ENCODE data around the gene SYT17. TPM values are rescaled to one million over a fixed set of nuclear protein-coding genes. Genes with fewer than 3 reads are reported as not detected.

SYT17 gene
- polyA plus RNA-seq, 2 of the 4 experiments (the other 2 are of a cell fraction) = 9.8 to 18.7 TPM

GRCh38 chr16:19227643-19228042, 59.6 kb downstream of the SYT17 start:
- no peak overlapping the region for H3K27ac ChIP-seq
- ChIA-PET POLR2A (no interaction called here), CTCF (interaction anchor here (0.9 kb wide), 1 partner anchor 14 kb away, joined by 5 read pairs; no protein-coding TSS in a partner anchor)
- no peak for ATAC-seq
- no peak for DNase-seq (ENCODE audit: low read depth in 1 of 2, low spot score in 1 of 2)
- H3K4me1 ChIP-seq = no peaks in the 10 kb centered on the region
- H3K4me3 ChIP-seq = no peak overlapping the region
- no peaks in the 10 kb centered on the region for H3K9me3 ChIP-seq
- TF ChIP-seq HOXB5 (CRISPR knock-in tag; IDR thresholded peaks at IDR 0.05) = no peak
- no peak for TF ChIP-seq FOSB (CRISPR knock-in tag; IDR thresholded peaks at IDR 0.05)
- no peak for TF ChIP-seq REST (IDR thresholded peaks at IDR 0.05)
- no peak for TF ChIP-seq KDM5A (IDR thresholded peaks at IDR 0.05)
- no peak for TF ChIP-seq ESRRA (IDR thresholded peaks at IDR 0.05; ENCODE audit: borderline replicate concordance, low read length)
- TF ChIP-seq TFCP2L1 (CRISPR knock-in tag; IDR thresholded peaks at IDR 0.05) = no peak
- TF ChIP-seq CEBPB (IDR thresholded peaks at IDR 0.05) = no peak
- TF ChIP-seq EP300 (IDR thresholded peaks at IDR 0.05) = no peak
- TF ChIP-seq HES2 (IDR thresholded peaks at IDR 0.05) = no peak
- no peak for TF ChIP-seq MAZ (IDR thresholded peaks at IDR 0.05; ENCODE audit: borderline replicate concordance, low read depth, low read length)
- no peak for TF ChIP-seq EHF (CRISPR knock-in tag; IDR thresholded peaks at IDR 0.05)
- H3K4me2 ChIP-seq = no peak overlapping the region
- no peak for FAIRE-seq
- 73% methylated on average over 2 of the region's 2 CpGs for WGBS (ENCODE audit: missing lambda C conversion rate)

- ChIA-PET CTCF (interaction anchor here (1.5 kb wide), 1 partner anchor 10 kb away, joined by 4 read pairs; no protein-coding TSS in a partner anchor), POLR2A (no interaction called here)
- no peak overlapping the region for H3K4me2 ChIP-seq
- no peak overlapping the region for H3K4me3 ChIP-seq
- FAIRE-seq (no peak), DNase-seq (ENCODE audit: low read depth in 1 of 2, low spot score in 1 of 2) (no peak), ATAC-seq (no peak)
- no peak overlapping the region for H3K27ac ChIP-seq
- WGBS (ENCODE audit: missing lambda C conversion rate) = 63% methylated on average over 4 of the region's 4 CpGs
- H3K9me3 ChIP-seq = no peaks in the 10 kb centered on the region
- TF ChIP-seq ESRRA (IDR thresholded peaks at IDR 0.05; ENCODE audit: borderline replicate concordance, low read length) = no peak
- TF ChIP-seq EP300 (IDR thresholded peaks at IDR 0.05) = no peak
- no peak for TF ChIP-seq HOXB5 (CRISPR knock-in tag; IDR thresholded peaks at IDR 0.05)
- no peak for TF ChIP-seq FOSL2 (IDR thresholded peaks at IDR 0.05)
- no peak for TF ChIP-seq FOSL2 (CRISPR knock-in tag; IDR thresholded peaks at IDR 0.05)
- TF ChIP-seq ZNF302 (CRISPR knock-in tag; IDR thresholded peaks at IDR 0.05) = no peak
- no peak for TF ChIP-seq CEBPB (IDR thresholded peaks at IDR 0.05)
- no peak for TF ChIP-seq ZSCAN20 (CRISPR knock-in tag; IDR thresholded peaks at IDR 0.05)
- no peaks in the 10 kb centered on the region for H3K4me1 ChIP-seq
These were observed 60.0 kb downstream of the SYT17 start for GRCh38 chr16:19228052-19228451.

- no peak for ATAC-seq
- Histone ChIP-seq H3K4me1 (no peaks in the 10 kb centered on the region), H3K27ac (no peak overlapping the region), H3K9me3 (no peaks in the 10 kb centered on the region), H3K4me3 (no peak overlapping the region), H3K4me2 (no peak overlapping the region)
- FAIRE-seq = no peak
- ChIA-PET POLR2A (no interaction called here), CTCF (interaction anchor here (1.1 to 1.5 kb wide), 2 partner anchors 10 to 39 kb away, joined by 3 to 4 read pairs; no protein-coding TSS in a partner anchor)
- WGBS (ENCODE audit: missing lambda C conversion rate) = 85% methylated on average over 3 of the region's 3 CpGs
- no peak for DNase-seq (ENCODE audit: low read depth in 1 of 2, low spot score in 1 of 2)
- TF ChIP-seq HOXB5 (CRISPR knock-in tag; IDR thresholded peaks at IDR 0.05) (no peak), ESRRA (IDR thresholded peaks at IDR 0.05; ENCODE audit: borderline replicate concordance, low read length) (no peak), MAFK (IDR thresholded peaks at IDR 0.05; ENCODE audit: partially characterized antibody) (no peak), FOXS1 (CRISPR knock-in tag; IDR thresholded peaks at IDR 0.05) (no peak), BHLHE40 (IDR thresholded peaks at IDR 0.05; ENCODE audit: low read depth, low read length) (no peak), FOSB (CRISPR knock-in tag; IDR thresholded peaks at IDR 0.05) (no peak), EP300 (IDR thresholded peaks at IDR 0.05) (no peak), MAX (IDR thresholded peaks at IDR 0.05) (no peak), TFCP2L1 (CRISPR knock-in tag; IDR thresholded peaks at IDR 0.05) (no peak), HOXB13 (CRISPR knock-in tag; IDR thresholded peaks at IDR 0.05; ENCODE audit: low read depth) (no peak), RFX5 (IDR thresholded peaks at IDR 0.05) (no peak), KDM5A (IDR thresholded peaks at IDR 0.05) (no peak)
These were observed 60.5 kb downstream of the SYT17 start for GRCh38 chr16:19228575-19228974.

All from A549 (cell line).